ENCODE data around the gene MEMO1.
"Not testable (repeated sequence)": the region's sequence is repeated elsewhere in the genome, so short reads cannot be mapped to it uniquely, and the experiment has no call there.

The MEMO1 gene

GRCh38 chr2:32010670-32011484 is at the start of gene MEMO1:
TSS of gene MEMO1 (minus strand) at chr2:32011008. CDS start at chr2:32010247, 761 bp downstream.
- DNase-seq: peak; percentile 97

- DNase-seq: no peak
Observed at GRCh38 chr2:32060266-32060665, 49.5 kb upstream of the MEMO1 start.

- DNase-seq: no peak
Observed at GRCh38 chr2:32058130-32058529, 47.3 kb upstream of the MEMO1 start.

GRCh38 chr2:32054583-32054982 is 43.8 kb upstream of the MEMO1 start:
- DNase-seq: not testable (repeated sequence)

GRCh38 chr2:32051836-32052439 is 41.1 kb upstream of the MEMO1 start:
- no peak for DNase-seq

GRCh38 chr2:32043561-32043960 is 32.8 kb upstream of the MEMO1 start:
- no peak for DNase-seq

- peak; percentile 92 for DNase-seq
Observed at GRCh38 chr2:32039447-32040219, 28.8 kb upstream of the MEMO1 start, which contains the start of gene DPY30. TSS of gene DPY30 (minus strand) at chr2:32039805. CDS start at chr2:32039456, 349 bp downstream.

GRCh38 chr2:32034198-32034887 is 23.5 kb upstream of the MEMO1 start:
- not testable (repeated sequence) for DNase-seq

- DNase-seq: not testable (repeated sequence)
Observed at GRCh38 chr2:32018789-32019482, 8.1 kb upstream of the MEMO1 start.

GRCh38 chr2:32012872-32013271 is 2.1 kb upstream of the MEMO1 start:
- DNase-seq: no peak

GRCh38 chr2:32011485-32011960 is 715 bp upstream of the MEMO1 start:
- peak; percentile 52 for DNase-seq

GRCh38 chr2:32010280-32010669 is 533 bp downstream of the MEMO1 start:
- not testable (repeated sequence) for DNase-seq

- DNase-seq: no peak
Observed at GRCh38 chr2:32009516-32010256, 1.1 kb downstream of the MEMO1 start.

- DNase-seq: no peak
Observed at GRCh38 chr2:32008805-32009515, 1.8 kb downstream of the MEMO1 start.

- DNase-seq: no peak
Observed at GRCh38 chr2:32007121-32007391, 3.8 kb downstream of the MEMO1 start.

GRCh38 chr2:32005371-32005976 is 5.3 kb downstream of the MEMO1 start:
- DNase-seq: no peak

GRCh38 chr2:32003791-32004190 is 7.0 kb downstream of the MEMO1 start:
- no peak for DNase-seq

GRCh38 chr2:32002406-32002805 is 8.4 kb downstream of the MEMO1 start:
- no peak for DNase-seq

GRCh38 chr2:31999438-31999837 is 11.4 kb downstream of the MEMO1 start:
- no peak for DNase-seq

- no peak for DNase-seq
Observed at GRCh38 chr2:31998731-31999383, 12.0 kb downstream of the MEMO1 start.
